Measurements from ENCODE around the gene MTCH1. TPM values are rescaled to one million over a fixed set of nuclear protein-coding genes. Genes with fewer than 3 reads are reported as not detected.

Gene MTCH1
- total and polyA plus RNA-seq, 3 donors from 2014 or later, result 157 to 316 (median 227) TPM

GRCh38 chr6:36926708-36927513 lies 59.1 kb downstream of the MTCH1 start:
- Histone ChIP-seq H3K9me3 (no peaks in the 10 kb centered on the region), H3K27ac (no peak overlapping the region), H3K4me1 (no peaks in the 10 kb centered on the region), H3K36me3 (ENCODE audit: low read depth, missing control alignments) (no peaks in the 10 kb centered on the region), H3K27me3 (no peaks in the 10 kb centered on the region), H3K4me3 (no peak overlapping the region)
- TF ChIP-seq POLR2A (IDR thresholded peaks at IDR 0.05) (no peak), CTCF (IDR thresholded peaks at IDR 0.05) (no peak)
- intact Hi-C loops (cut with DNase I; ENCODE audit: low total_unique reads), result no loop called here
- WGBS, 2 donors, result 85 to 89% methylated on average over 10 of the region's 10 CpGs
- no peak for DNase-seq

GRCh38 chr6:36925809-36926208 lies 60.2 kb downstream of the MTCH1 start:
- intact Hi-C loops (cut with DNase I; ENCODE audit: low total_unique reads), result no loop called here
- 95 to 96% methylated on average over 4 of the region's 4 CpGs for WGBS, 2 donors
- TF ChIP-seq CTCF (IDR thresholded peaks at IDR 0.05), result no peak
- TF ChIP-seq POLR2A (IDR thresholded peaks at IDR 0.05), result no peak
- Histone ChIP-seq H3K27me3 (no peaks in the 10 kb centered on the region), H3K9me3 (no peaks in the 10 kb centered on the region), H3K4me1 (no peaks in the 10 kb centered on the region), H3K27ac (no peak overlapping the region), H3K4me3 (no peak overlapping the region), H3K36me3 (ENCODE audit: low read depth, missing control alignments) (no peaks in the 10 kb centered on the region)
- no peak for DNase-seq

DNA sequence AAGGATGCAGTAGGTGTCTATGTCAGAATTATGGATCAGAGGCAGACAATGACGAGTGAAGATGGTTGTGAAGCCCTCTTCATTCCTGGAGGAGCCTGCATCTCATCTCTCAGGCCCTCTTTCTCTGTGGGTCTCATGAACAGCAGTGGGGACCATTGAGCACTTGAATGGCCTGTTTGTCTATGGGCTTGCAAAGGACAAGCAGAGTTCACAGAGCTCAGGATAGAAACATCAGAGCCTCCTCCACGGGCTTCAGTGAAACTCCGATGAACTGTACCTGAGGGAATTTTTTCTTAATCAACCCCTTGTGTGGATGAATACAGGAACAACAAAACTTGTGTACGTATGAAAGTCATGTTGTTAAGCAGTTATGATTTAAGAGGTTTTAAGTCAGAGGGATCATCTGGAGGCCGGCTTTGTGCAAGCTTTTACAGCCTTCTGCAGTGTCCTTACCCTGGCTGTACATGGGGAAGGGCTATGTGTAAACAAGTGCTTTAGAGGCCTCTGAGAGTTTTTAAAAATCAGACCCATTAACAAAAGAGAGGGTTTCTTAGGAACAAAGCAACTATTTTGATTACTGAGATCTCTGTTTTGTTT lies 61.1 kb downstream of the MTCH1 start:
- 80 to 81% methylated on average over 5 of the region's 5 CpGs for WGBS, 2 donors
- Histone ChIP-seq H3K27ac (no peak overlapping the region), H3K4me3 (no peak overlapping the region), H3K36me3 (ENCODE audit: low read depth, missing control alignments) (no peaks in the 10 kb centered on the region), H3K27me3 (no peaks in the 10 kb centered on the region), H3K4me1 (no peaks in the 10 kb centered on the region), H3K9me3 (no peaks in the 10 kb centered on the region)
- no peak for DNase-seq
- intact Hi-C loops (cut with DNase I; ENCODE audit: low total_unique reads), result no loop called here
- no peak for TF ChIP-seq CTCF (IDR thresholded peaks at IDR 0.05)
- TF ChIP-seq POLR2A (IDR thresholded peaks at IDR 0.05), result no peak

- 89 to 94% methylated on average over 4 of the region's 4 CpGs for WGBS, 2 donors
- H3K36me3 ChIP-seq (ENCODE audit: low read depth, missing control alignments), result no peaks in the 10 kb centered on the region
- no peak for DNase-seq
- no peak for TF ChIP-seq POLR2A (IDR thresholded peaks at IDR 0.05)
- no peaks in the 10 kb centered on the region for H3K4me1 ChIP-seq
- intact Hi-C loops (cut with DNase I; ENCODE audit: low total_unique reads), result no loop called here
- no peak overlapping the region for H3K27ac ChIP-seq
- H3K27me3 ChIP-seq, result no peaks in the 10 kb centered on the region
- H3K9me3 ChIP-seq, result no peaks in the 10 kb centered on the region
- no peak overlapping the region for H3K4me3 ChIP-seq
These were observed 61.9 kb downstream of the MTCH1 start for GRCh38 chr6:36924131-36924530.

- H3K27me3 ChIP-seq, result no peaks in the 10 kb centered on the region
- DNase-seq, result no peak
- H3K4me3 ChIP-seq, result no peak overlapping the region
- no peak overlapping the region for H3K27ac ChIP-seq
- no peaks in the 10 kb centered on the region for H3K36me3 ChIP-seq (ENCODE audit: low read depth, missing control alignments)
- 86 to 91% methylated on average over 5 of the region's 5 CpGs for WGBS, 2 donors
- intact Hi-C loops (cut with DNase I; ENCODE audit: low total_unique reads), result no loop called here
- H3K9me3 ChIP-seq, result no peaks in the 10 kb centered on the region
- no peak for TF ChIP-seq POLR2A (IDR thresholded peaks at IDR 0.05)
- TF ChIP-seq CTCF (IDR thresholded peaks at IDR 0.05), result no peak
- H3K4me1 ChIP-seq, result peaks cover 9% of the 10 kb centered on the region
These were observed 65.5 kb downstream of the MTCH1 start for GRCh38 chr6:36920546-36920945.
